OCI-LY7 (cell line): Measurements from ENCODE around the gene ASH1L. TPM values are rescaled to one million over a fixed set of nuclear protein-coding genes. Genes with fewer than 3 reads are reported as not detected.
"Not testable (repeated sequence)": the region's sequence is repeated elsewhere in the genome, so short reads cannot be mapped to it uniquely, and the experiment has no call there.

Experiments used
- BruUV-seq: library from RNA; stranded (reverse); fragments of 400-500 nt; replicated peaks from 2 replicates; lab custom pipeline; 2021; lab: Mats Ljungman, UMichigan
- CTCF ChIA-PET: fragments of 300-600 bp; sonication (Branson Sonifier 250); formaldehyde crosslinking; loops from one replicate; lab custom pipeline; 2022; ENCODE audit warnings: antibody characterized with exemption; ENCODE audit not compliant: unreplicated experiment; lab: Charles Lee
- POLR2A ChIA-PET: fragments of 300-600 bp; sonication (Branson Sonifier 250); formaldehyde crosslinking; loops from one replicate; lab custom pipeline; 2022; ENCODE audit warnings: antibody characterized with exemption; lab: Charles Lee
- DNase-seq: peaks from one replicate; pipeline ENCODE4 v3.0.0-alpha.2; 2015; ENCODE audit warnings: low spot score
- H2AFZ ChIP-seq: fragments of 200-600 bp; sonication (generic), shearing (Covaris generic); 2 replicates; pipeline ENCODE4 v1.6.1; 2014; ENCODE audit warnings: mild to moderate bottlenecking, antibody characterized with exemption, low read length, moderate library complexity
- H3K27ac ChIP-seq: fragments of 200-600 bp; sonication (generic); 2 replicates; pipeline ENCODE4 v1.5.1; 2014; ENCODE audit warnings: mixed run types, low read depth, mild to moderate bottlenecking, moderate library complexity, low read length, inconsistent platforms; ENCODE audit not compliant: poor library complexity, severe bottlenecking
- H3K36me3 ChIP-seq: fragments of 200-600 bp; sonication (generic); 2 replicates; pipeline ENCODE4 v1.6.1; 2014; ENCODE audit warnings: mild to moderate bottlenecking, antibody characterized with exemption, low read length, moderate library complexity, mixed read lengths; ENCODE audit not compliant: insufficient read depth
- H3K4me1 ChIP-seq: fragments of 200-600 bp; sonication (generic); 2 replicates; pipeline ENCODE4 v1.5.1; 2014; ENCODE audit warnings: mild to moderate bottlenecking, low read length; ENCODE audit not compliant: insufficient read depth, poor library complexity, severe bottlenecking
- H3K4me2 ChIP-seq: fragments of 200-600 bp; sonication (generic); 2 replicates; pipeline ENCODE4 v1.6.1; 2014; ENCODE audit warnings: mild to moderate bottlenecking, low read length
- H3K4me3 ChIP-seq: fragments of 200-600 bp; sonication (generic); 2 replicates; pipeline ENCODE4 v1.5.1; 2014; ENCODE audit warnings: mild to moderate bottlenecking, low read depth, low read length; ENCODE audit not compliant: poor library complexity, severe bottlenecking
- H3K79me2 ChIP-seq: fragments of 200-600 bp; sonication (generic); 2 replicates; pipeline ENCODE4 v1.6.1; 2016; ENCODE audit warnings: low read depth, mild to moderate bottlenecking, low read length, moderate library complexity, mixed read lengths; ENCODE audit not compliant: insufficient read depth
- H3K9me2 ChIP-seq: fragments of 200-600 bp; sonication (generic); 2 replicates; pipeline ENCODE4 v1.6.1; 2016; ENCODE audit warnings: mild to moderate bottlenecking, low read length, mixed read lengths; ENCODE audit not compliant: insufficient read depth
- H3K9me3 ChIP-seq: fragments of 200-600 bp; sonication (generic); 2 replicates; pipeline ENCODE4 v1.6.1; 2014; ENCODE audit warnings: mild to moderate bottlenecking, mixed run types, low read length, mixed read lengths
- H4K20me1 ChIP-seq: fragments of 200-600 bp; sonication (generic); 2 replicates; pipeline ENCODE4 v1.6.1; 2014; ENCODE audit warnings: mild to moderate bottlenecking, antibody characterized with exemption, low read length, moderate library complexity, mixed read lengths; ENCODE audit not compliant: insufficient read depth
- EZH2phosphoT487 ChIP-seq: fragments of 200-600 bp; sonication (generic); IDR thresholded peaks from 2 replicates; pipeline ENCODE4 v1.6.1; 2018; ENCODE audit warnings: low read depth, borderline replicate concordance, mild to moderate bottlenecking, mixed run types, antibody characterized with exemption, low read length, moderate library complexity, mixed read lengths
- intact Hi-C: fragments of 100-400 bp; cut with micrococcal nuclease; formaldehyde crosslinking; loops from one replicate; pipeline ENCODE4 v1.10.0; 2022; ENCODE audit not compliant: unreplicated experiment
- total RNA-seq, 2 experiments: library from RNA; depleted of rRNA in 1 of 2; stranded (reverse); fragments of >200 nt in 1 of 2; shearing (Covaris generic) in 1 of 2; gene quantifications; 2 replicates each; pipeline ENCODE4 v1.2.3, GENCODE V29; 2014 to 2022
- TF ChIP-seq, protein P1 (sequence below): fragments of 200-600 bp; sonication (generic); conservative IDR thresholded peaks from 2 replicates; pipeline ENCODE4 v1.5.1; 2014; ENCODE audit warnings: mild to moderate bottlenecking, antibody characterized with exemption, low read length, moderate library complexity, mixed read lengths

The ASH1L gene
- total RNA-seq, 2 experiments from 2014 or later: 33.2 to 49.6 TPM

DNA sequence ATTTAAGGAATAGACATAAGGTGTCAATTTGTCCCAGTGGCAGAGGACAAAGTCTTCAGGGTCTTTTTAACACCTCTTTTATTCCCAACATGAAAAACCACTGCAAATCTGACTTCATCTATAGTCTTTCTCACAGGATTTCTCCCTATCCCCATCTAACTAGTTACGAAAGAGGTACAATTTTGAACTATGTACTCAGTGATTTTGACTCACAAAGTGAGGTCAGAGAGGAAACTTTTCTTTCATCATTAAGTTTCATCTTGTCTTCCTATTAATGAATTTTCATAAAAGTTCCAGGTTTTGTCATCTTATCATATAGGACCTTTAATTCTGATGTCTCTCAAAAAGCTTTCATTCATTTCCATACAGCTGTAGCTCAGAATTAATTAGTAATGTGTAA lies 63.3 kb downstream of the ASH1L start:
- TF ChIP-seq EZH2phosphoT487: no peak
- TF ChIP-seq, protein P1, sequence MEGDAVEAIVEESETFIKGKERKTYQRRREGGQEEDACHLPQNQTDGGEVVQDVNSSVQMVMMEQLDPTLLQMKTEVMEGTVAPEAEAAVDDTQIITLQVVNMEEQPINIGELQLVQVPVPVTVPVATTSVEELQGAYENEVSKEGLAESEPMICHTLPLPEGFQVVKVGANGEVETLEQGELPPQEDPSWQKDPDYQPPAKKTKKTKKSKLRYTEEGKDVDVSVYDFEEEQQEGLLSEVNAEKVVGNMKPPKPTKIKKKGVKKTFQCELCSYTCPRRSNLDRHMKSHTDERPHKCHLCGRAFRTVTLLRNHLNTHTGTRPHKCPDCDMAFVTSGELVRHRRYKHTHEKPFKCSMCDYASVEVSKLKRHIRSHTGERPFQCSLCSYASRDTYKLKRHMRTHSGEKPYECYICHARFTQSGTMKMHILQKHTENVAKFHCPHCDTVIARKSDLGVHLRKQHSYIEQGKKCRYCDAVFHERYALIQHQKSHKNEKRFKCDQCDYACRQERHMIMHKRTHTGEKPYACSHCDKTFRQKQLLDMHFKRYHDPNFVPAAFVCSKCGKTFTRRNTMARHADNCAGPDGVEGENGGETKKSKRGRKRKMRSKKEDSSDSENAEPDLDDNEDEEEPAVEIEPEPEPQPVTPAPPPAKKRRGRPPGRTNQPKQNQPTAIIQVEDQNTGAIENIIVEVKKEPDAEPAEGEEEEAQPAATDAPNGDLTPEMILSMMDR: no peak
- Histone ChIP-seq H4K20me1 (peaks cover 17% of the 10 kb centered on the region; the same call in 1 of the 2 replicates), H3K4me1 (peaks cover 34% of the 10 kb centered on the region), H3K79me2 (peaks cover 93% of the 10 kb centered on the region), H3K9me2 (no peaks in the 10 kb centered on the region), H3K36me3 (peaks cover 4% of the 10 kb centered on the region), H3K9me3 (no peaks in the 10 kb centered on the region), H3K27ac (peak overlapping the region; percentile 66), H3K4me2 (peak overlapping the region; percentile 78), H2AFZ (no peak overlapping the region), H3K4me3 (peak overlapping the region; percentile 55)
- intact Hi-C loops: no loop called here
- POLR2A ChIA-PET: interaction anchor here (0.7 to 1.9 kb wide), 6 partner anchors 10 to 421 kb away, joined by 3 to 5 read pairs (median 3); partner anchors contain the start of gene CLK2
- CTCF ChIA-PET: interaction anchor here (1.0 kb wide), 1 partner anchor 249 kb away, joined by 3 read pairs; no protein-coding TSS in a partner anchor
- BruUV-seq: no TSS peak
- DNase-seq: no peak

DNA sequence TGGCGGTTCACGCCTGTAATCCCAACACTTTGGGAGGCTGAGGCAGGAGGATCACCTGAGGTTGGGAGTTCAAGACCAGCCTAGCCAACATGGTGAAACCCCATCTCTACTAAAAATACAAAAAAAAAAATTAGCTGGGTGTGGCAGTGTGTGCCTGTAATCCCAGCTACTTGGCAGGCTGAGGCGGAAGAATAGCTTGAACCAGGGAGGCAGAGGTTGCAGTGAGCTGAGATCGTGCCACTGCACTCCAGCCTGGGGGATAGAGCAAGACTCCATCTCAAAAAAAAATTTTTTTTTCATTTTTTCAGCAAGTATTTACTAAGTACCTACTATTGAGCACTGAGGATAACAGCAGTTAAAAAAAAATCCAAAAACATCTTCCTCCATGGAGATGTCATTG lies 69.0 kb downstream of the ASH1L start:
- H3K36me3 ChIP-seq, H3K4me2 ChIP-seq, H2AFZ ChIP-seq, intact Hi-C loops, H4K20me1 ChIP-seq, BruUV-seq, H3K27ac ChIP-seq, CTCF ChIA-PET, H3K9me2 ChIP-seq, H3K9me3 ChIP-seq, H3K4me1 ChIP-seq, H3K4me3 ChIP-seq, DNase-seq: not testable (repeated sequence)
- POLR2A ChIA-PET: interaction anchor here (1.0 kb wide), 1 partner anchor 11 kb away, joined by 4 read pairs; no protein-coding TSS in a partner anchor
- peaks cover 74% of the 10 kb centered on the region for H3K79me2 ChIP-seq

DNA sequence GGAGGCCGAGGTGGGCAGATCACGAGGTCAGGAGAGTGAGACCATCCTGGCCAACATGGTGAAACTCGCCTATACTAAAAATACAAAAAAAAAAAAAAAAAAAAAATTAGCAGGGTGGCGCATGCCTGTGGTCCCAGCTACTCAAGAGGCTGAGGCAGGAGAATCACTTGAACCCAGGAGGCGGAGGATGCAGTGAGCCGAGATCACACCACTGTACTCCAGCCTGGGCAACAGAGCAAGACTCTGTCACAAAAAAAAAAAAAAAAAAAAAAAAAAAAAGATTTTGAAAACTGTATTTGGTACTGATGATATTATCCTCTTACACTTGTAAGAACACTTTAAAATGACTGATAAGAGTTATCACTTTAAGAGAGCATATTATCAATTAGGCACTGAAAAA lies 74.2 kb downstream of the ASH1L start:
- H3K4me1 ChIP-seq: peaks cover 12% of the 10 kb centered on the region
- H2AFZ ChIP-seq, H3K9me2 ChIP-seq, H3K36me3 ChIP-seq, H3K9me3 ChIP-seq, H3K4me3 ChIP-seq, H4K20me1 ChIP-seq, intact Hi-C loops, CTCF ChIA-PET, BruUV-seq, H3K27ac ChIP-seq, DNase-seq, H3K4me2 ChIP-seq: not testable (repeated sequence)
- POLR2A ChIA-PET: interaction anchor here (0.7 to 0.8 kb wide), 2 partner anchors 109 to 493 kb away, joined by 4 to 8 read pairs; no protein-coding TSS in a partner anchor
- H3K79me2 ChIP-seq: peaks cover 71% of the 10 kb centered on the region
